GM12878 (cell line): ENCODE results near the gene RHBDD1. TPM values are rescaled to one million over a fixed set of nuclear protein-coding genes. Genes with fewer than 3 reads are reported as not detected.

ENCODE experiments used
- BCL11A ChIP-seq: IDR thresholded peaks from 2 replicates; pipeline ENCODE4 v1.6.1; 2011; ENCODE audit warnings: low read depth, low read length
- BCLAF1 ChIP-seq: fragments of 450-650 bp; IDR thresholded peaks from 2 replicates; pipeline ENCODE4 v1.6.1; 2017; ENCODE audit warnings: antibody characterized with exemption, mild to moderate bottlenecking, moderate library complexity
- BHLHE40 ChIP-seq, 2 experiments: fragments of 450-650 bp in 1 of 2; IDR thresholded peaks; 2 replicates each; pipeline ENCODE4 v1.6.1; 2011 to 2017; ENCODE audit warnings: low read depth in 2 of 2, borderline replicate concordance in 1 of 2, improper control_type of control experiment in 1 of 2, low read length in 1 of 2, mild to moderate bottlenecking in 1 of 2
- CHD1 ChIP-seq: IDR thresholded peaks from 2 replicates; pipeline ENCODE4 v1.6.1; 2012; ENCODE audit warnings: low read depth, low read length, improper control_type of control experiment
- E2F4 ChIP-seq: IDR thresholded peaks from 2 replicates; pipeline ENCODE4 v1.6.1; 2012; ENCODE audit warnings: low read depth, low read length, improper control_type of control experiment
- E4F1 ChIP-seq: fragments of 450-650 bp; IDR thresholded peaks from 2 replicates; pipeline ENCODE4 v1.6.1; 2018; ENCODE audit warnings: borderline replicate concordance, mild to moderate bottlenecking; ENCODE audit not compliant: partially characterized antibody
- EGR1 ChIP-seq, 2 experiments: IDR thresholded peaks; 1 replicate in 1 of 2; 2 replicates in 1 of 2; pipeline ENCODE4 v1.6.1; 2011 to 2012; ENCODE audit warnings: low read depth in 2 of 2, low read length in 2 of 2, borderline replicate concordance in 1 of 2, mild to moderate bottlenecking in 1 of 2, moderate library complexity in 1 of 2
- IRF3 ChIP-seq: fragments of 450-650 bp; IDR thresholded peaks from 2 replicates; pipeline ENCODE4 v1.6.1; 2014; ENCODE audit warnings: mild to moderate bottlenecking
- KDM1A ChIP-seq: fragments of 200-600 bp; sonication (generic); IDR thresholded peaks from 2 replicates; pipeline ENCODE4 v1.6.1; 2016; ENCODE audit warnings: borderline replicate concordance
- MEF2B ChIP-seq: fragments of 450-650 bp; IDR thresholded peaks from 2 replicates; pipeline ENCODE4 v1.6.1; 2018; ENCODE audit warnings: mild to moderate bottlenecking, moderate library complexity; ENCODE audit not compliant: partially characterized antibody, poor library complexity, severe bottlenecking
- NR2C2 ChIP-seq: IDR thresholded peaks from 2 replicates; pipeline ENCODE4 v1.6.1; 2011; ENCODE audit warnings: borderline replicate concordance, low read depth; ENCODE audit not compliant: control insufficient read depth, insufficient read length
- PKNOX1 ChIP-seq: fragments of 450-650 bp; IDR thresholded peaks from 2 replicates; pipeline ENCODE4 v1.6.1; 2016; ENCODE audit warnings: mild to moderate bottlenecking
- PML ChIP-seq: IDR thresholded peaks from 2 replicates; pipeline ENCODE4 v1.6.1; 2012; ENCODE audit warnings: low read length, inconsistent platforms
- POLR2AphosphoS2 ChIP-seq: IDR thresholded peaks from 2 replicates; pipeline ENCODE4 v1.6.1; 2011; ENCODE audit warnings: low read depth, mild to moderate bottlenecking, low read length, improper control_type of control experiment, moderate library complexity
- POLR2AphosphoS5 ChIP-seq: IDR thresholded peaks from 2 replicates; pipeline ENCODE4 v1.6.1; 2011; ENCODE audit warnings: mild to moderate bottlenecking, low read length, inconsistent platforms
- RCOR1 ChIP-seq: conservative IDR thresholded peaks from 2 replicates; pipeline ENCODE4 v1.6.1; 2012; ENCODE audit warnings: low read depth, low read length, improper control_type of control experiment
- SUZ12 ChIP-seq: fragments of 200-600 bp; sonication (generic); IDR thresholded peaks from one replicate; pipeline ENCODE4 v1.6.1; 2018; ENCODE audit warnings: antibody characterized with exemption, mild to moderate bottlenecking; ENCODE audit not compliant: unreplicated experiment
- TBL1XR1 ChIP-seq: IDR thresholded peaks from 2 replicates; pipeline ENCODE4 v1.6.1; 2012; ENCODE audit warnings: low read depth, low read length, improper control_type of control experiment
- TCF7 ChIP-seq: IDR thresholded peaks from 2 replicates; pipeline ENCODE4 v1.6.1; 2014; ENCODE audit warnings: antibody characterized with exemption, borderline replicate concordance
- YBX1 ChIP-seq: fragments of 450-650 bp; IDR thresholded peaks from 2 replicates; pipeline ENCODE4 v1.6.1; 2016; ENCODE audit warnings: antibody characterized with exemption
- ZSCAN29 ChIP-seq: fragments of 450-650 bp; IDR thresholded peaks from 2 replicates; pipeline ENCODE4 v1.6.1; 2017; ENCODE audit warnings: mild to moderate bottlenecking, moderate library complexity
- polyA plus RNA-seq, 11 experiments: library from polyadenylated mRNA; depleted of rRNA in 4 of 11; unstranded in 6 of 11; stranded (reverse) in 5 of 11; fragments of >200 nt; fragmentation: Nextera tagmentation in 4 of 11; fragmentation: Illumina TruSeq in 1 of 11; extraction: Ambion mirVana in 4 of 11; extraction: Trizol in 1 of 11; gene quantifications; 1 replicate in 1 of 11; 2 replicates in 10 of 11; pipeline versions ENCODE4 v1.2.1 to v1.2.3, GENCODE V29; 2011 to 2016; ENCODE audit warnings: inconsistent platforms in 2 of 11, missing spikeins in 2 of 11, low read depth in 1 of 11
- total RNA-seq, 4 experiments: library from RNA; depleted of rRNA in 3 of 4; stranded (reverse); fragments of >200 nt in 3 of 4; fragmentation: Illumina TruSeq in 1 of 4; extraction: Trizol in 1 of 4; gene quantifications; 2 replicates each; pipeline versions ENCODE4 v1.2.1 to v1.2.3, GENCODE V29; 2013 to 2021

Gene RHBDD1
- total and polyA plus RNA-seq, 10 of the 15 experiments (the other 5 are each of a cell fraction or from before 2014, with no cell fraction given): 7.1 to 36.4 (median 14.7) TPM

GRCh38 chr2:226791487-226792081 lies 44.3 kb upstream of the RHBDD1 start (continued):
- peak; percentile 29 for TF ChIP-seq E4F1
- no peak for TF ChIP-seq CHD1
- no peak for TF ChIP-seq KDM1A
- 0 out of 2 replicates have a peak, but pooled peaks have one; percentile 32 for TF ChIP-seq POLR2AphosphoS2
- TF ChIP-seq SUZ12: no peak
- TF ChIP-seq BCL11A: no peak
- TF ChIP-seq ZSCAN29: no peak
- TF ChIP-seq BHLHE40 (IDR thresholded peaks at IDR 0.05; ENCODE audit: borderline replicate concordance in 1 of 2, low read depth in 2 of 2, low read length in 1 of 2): no peak; a peak in 1 of 4 replicates
- 0 out of 2 replicates have a peak, but pooled peaks have one; percentile 29 for TF ChIP-seq E2F4
- TF ChIP-seq TBL1XR1: no peak
- TF ChIP-seq YBX1: no peak
- TF ChIP-seq MEF2B: no peak
- TF ChIP-seq NR2C2: no peak
- TF ChIP-seq PML: no peak
- peak in 1 of 2 experiments; percentile 91; a peak in 2 of 3 replicates for TF ChIP-seq EGR1 (IDR thresholded peaks at IDR 0.05; ENCODE audit: borderline replicate concordance in 1 of 2, low read depth in 2 of 2, low read length in 2 of 2)
- TF ChIP-seq RCOR1: no peak
- TF ChIP-seq POLR2AphosphoS5: no peak
- TF ChIP-seq PKNOX1: peak; percentile 75
- no peak for TF ChIP-seq BCLAF1
- TF ChIP-seq IRF3: no peak
- TF ChIP-seq TCF7: no peak
